ENCODE results near the gene CTRB2.

DNA sequence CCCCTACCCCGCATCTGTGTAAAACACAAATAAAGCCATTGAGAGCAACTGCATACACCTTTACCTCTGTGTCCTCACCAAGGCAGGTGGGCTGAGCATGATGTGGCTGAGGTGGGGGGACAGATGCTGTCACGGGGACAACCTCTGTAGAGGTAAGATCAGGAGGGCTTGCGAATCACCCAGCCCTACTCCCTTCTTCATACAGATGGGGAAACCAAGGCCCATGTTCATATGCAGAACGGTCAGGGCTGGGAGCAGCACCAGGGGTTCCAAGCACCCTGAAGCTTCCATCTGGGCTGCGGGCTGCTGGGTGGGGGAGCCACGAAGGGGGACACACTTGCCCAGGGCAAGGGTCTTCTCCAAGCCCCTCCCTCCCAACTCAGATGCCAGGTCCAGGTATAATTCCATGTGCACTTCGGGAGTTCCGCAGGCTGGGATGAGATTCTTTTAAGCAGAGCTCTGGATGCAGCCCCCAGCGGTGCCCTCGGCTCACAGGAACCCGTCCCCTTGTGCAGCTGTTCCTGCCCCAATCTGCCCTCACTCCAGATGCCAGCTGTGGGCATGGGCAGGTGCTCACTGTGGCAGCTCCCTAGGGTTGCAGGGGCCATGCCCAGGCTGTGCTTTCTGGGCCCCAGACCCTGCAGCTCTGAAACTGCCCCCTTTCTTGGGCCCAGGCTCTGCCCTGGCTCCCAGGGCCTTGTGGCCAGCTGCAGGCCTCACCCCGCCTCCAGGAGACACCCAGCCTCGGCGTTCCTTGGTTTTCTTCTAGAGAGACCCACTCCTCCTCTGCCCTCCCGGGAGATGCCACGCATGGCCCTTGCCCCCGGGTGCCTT is 21.4 kb upstream of the CTRB2 start:
- TF ChIP-seq, protein P1, sequence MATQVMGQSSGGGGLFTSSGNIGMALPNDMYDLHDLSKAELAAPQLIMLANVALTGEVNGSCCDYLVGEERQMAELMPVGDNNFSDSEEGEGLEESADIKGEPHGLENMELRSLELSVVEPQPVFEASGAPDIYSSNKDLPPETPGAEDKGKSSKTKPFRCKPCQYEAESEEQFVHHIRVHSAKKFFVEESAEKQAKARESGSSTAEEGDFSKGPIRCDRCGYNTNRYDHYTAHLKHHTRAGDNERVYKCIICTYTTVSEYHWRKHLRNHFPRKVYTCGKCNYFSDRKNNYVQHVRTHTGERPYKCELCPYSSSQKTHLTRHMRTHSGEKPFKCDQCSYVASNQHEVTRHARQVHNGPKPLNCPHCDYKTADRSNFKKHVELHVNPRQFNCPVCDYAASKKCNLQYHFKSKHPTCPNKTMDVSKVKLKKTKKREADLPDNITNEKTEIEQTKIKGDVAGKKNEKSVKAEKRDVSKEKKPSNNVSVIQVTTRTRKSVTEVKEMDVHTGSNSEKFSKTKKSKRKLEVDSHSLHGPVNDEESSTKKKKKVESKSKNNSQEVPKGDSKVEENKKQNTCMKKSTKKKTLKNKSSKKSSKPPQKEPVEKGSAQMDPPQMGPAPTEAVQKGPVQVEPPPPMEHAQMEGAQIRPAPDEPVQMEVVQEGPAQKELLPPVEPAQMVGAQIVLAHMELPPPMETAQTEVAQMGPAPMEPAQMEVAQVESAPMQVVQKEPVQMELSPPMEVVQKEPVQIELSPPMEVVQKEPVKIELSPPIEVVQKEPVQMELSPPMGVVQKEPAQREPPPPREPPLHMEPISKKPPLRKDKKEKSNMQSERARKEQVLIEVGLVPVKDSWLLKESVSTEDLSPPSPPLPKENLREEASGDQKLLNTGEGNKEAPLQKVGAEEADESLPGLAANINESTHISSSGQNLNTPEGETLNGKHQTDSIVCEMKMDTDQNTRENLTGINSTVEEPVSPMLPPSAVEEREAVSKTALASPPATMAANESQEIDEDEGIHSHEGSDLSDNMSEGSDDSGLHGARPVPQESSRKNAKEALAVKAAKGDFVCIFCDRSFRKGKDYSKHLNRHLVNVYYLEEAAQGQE (IDR thresholded peaks at IDR 0.05): no peak
- TF ChIP-seq, protein P2, sequence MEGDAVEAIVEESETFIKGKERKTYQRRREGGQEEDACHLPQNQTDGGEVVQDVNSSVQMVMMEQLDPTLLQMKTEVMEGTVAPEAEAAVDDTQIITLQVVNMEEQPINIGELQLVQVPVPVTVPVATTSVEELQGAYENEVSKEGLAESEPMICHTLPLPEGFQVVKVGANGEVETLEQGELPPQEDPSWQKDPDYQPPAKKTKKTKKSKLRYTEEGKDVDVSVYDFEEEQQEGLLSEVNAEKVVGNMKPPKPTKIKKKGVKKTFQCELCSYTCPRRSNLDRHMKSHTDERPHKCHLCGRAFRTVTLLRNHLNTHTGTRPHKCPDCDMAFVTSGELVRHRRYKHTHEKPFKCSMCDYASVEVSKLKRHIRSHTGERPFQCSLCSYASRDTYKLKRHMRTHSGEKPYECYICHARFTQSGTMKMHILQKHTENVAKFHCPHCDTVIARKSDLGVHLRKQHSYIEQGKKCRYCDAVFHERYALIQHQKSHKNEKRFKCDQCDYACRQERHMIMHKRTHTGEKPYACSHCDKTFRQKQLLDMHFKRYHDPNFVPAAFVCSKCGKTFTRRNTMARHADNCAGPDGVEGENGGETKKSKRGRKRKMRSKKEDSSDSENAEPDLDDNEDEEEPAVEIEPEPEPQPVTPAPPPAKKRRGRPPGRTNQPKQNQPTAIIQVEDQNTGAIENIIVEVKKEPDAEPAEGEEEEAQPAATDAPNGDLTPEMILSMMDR (IDR thresholded peaks at IDR 0.05; ENCODE audit: low read depth, low read length, missing input control): no peak
- no peak for TF ChIP-seq RXRA (IDR thresholded peaks at IDR 0.05)
- TF ChIP-seq SP1 (IDR thresholded peaks at IDR 0.05): no peak
- TF ChIP-seq EGR1 (IDR thresholded peaks at IDR 0.05; ENCODE audit: low read depth in 2 of 2): no peak
- TF ChIP-seq YY1 (IDR thresholded peaks at IDR 0.05): no peak
- no peak for TF ChIP-seq NR2F2 (IDR thresholded peaks at IDR 0.05)
- TF ChIP-seq, protein P3, sequence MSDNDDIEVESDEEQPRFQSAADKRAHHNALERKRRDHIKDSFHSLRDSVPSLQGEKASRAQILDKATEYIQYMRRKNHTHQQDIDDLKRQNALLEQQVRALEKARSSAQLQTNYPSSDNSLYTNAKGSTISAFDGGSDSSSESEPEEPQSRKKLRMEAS (IDR thresholded peaks at IDR 0.05): no peak
- TF ChIP-seq TAF1 (conservative IDR thresholded peaks at IDR 0.05): no peak
- TF ChIP-seq, protein P4, sequence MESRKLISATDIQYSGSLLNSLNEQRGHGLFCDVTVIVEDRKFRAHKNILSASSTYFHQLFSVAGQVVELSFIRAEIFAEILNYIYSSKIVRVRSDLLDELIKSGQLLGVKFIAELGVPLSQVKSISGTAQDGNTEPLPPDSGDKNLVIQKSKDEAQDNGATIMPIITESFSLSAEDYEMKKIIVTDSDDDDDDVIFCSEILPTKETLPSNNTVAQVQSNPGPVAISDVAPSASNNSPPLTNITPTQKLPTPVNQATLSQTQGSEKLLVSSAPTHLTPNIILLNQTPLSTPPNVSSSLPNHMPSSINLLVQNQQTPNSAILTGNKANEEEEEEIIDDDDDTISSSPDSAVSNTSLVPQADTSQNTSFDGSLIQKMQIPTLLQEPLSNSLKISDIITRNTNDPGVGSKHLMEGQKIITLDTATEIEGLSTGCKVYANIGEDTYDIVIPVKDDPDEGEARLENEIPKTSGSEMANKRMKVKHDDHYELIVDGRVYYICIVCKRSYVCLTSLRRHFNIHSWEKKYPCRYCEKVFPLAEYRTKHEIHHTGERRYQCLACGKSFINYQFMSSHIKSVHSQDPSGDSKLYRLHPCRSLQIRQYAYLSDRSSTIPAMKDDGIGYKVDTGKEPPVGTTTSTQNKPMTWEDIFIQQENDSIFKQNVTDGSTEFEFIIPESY (IDR thresholded peaks at IDR 0.05): no peak
- TF ChIP-seq, protein P5, sequence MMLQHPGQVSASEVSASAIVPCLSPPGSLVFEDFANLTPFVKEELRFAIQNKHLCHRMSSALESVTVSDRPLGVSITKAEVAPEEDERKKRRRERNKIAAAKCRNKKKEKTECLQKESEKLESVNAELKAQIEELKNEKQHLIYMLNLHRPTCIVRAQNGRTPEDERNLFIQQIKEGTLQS (IDR thresholded peaks at IDR 0.05): no peak
- TF ChIP-seq GABPA (IDR thresholded peaks at IDR 0.05 in 1 of 2, conservative IDR thresholded peaks at IDR 0.05 in 1 of 2): no peak
- TF ChIP-seq JUND (IDR thresholded peaks at IDR 0.05): no peak
- no peak for TF ChIP-seq FOXA1 (IDR thresholded peaks at IDR 0.05)

Measured in liver (tissue), 3 donors.